Measurements from ENCODE around the gene MTOR.

- TF ChIP-seq POLR2AphosphoS5 (IDR thresholded peaks at IDR 0.05; ENCODE audit: borderline replicate concordance, low read depth, low read length) (no peak), EZH2 (IDR thresholded peaks at IDR 0.05) (no peak), FOXP2 (optimal IDR thresholded peaks at IDR 0.05; ENCODE audit: control extremely low read depth, extremely low read length, insufficient read depth) (no peak)
These were observed 162.2 kb downstream of the MTOR start for GRCh38 chr1:11100149-11100493.
